ENCODE data around the gene ARID1B. TPM values are rescaled to one million over a fixed set of nuclear protein-coding genes. Genes with fewer than 3 reads are reported as not detected.

The ARID1B gene
- total RNA-seq, 1 experiment from 2014 or later, result 35.6 TPM

GRCh38 chr6:156741287-156742073, 35.7 kb upstream of the ARID1B start (continued):
- TF ChIP-seq, protein P1, sequence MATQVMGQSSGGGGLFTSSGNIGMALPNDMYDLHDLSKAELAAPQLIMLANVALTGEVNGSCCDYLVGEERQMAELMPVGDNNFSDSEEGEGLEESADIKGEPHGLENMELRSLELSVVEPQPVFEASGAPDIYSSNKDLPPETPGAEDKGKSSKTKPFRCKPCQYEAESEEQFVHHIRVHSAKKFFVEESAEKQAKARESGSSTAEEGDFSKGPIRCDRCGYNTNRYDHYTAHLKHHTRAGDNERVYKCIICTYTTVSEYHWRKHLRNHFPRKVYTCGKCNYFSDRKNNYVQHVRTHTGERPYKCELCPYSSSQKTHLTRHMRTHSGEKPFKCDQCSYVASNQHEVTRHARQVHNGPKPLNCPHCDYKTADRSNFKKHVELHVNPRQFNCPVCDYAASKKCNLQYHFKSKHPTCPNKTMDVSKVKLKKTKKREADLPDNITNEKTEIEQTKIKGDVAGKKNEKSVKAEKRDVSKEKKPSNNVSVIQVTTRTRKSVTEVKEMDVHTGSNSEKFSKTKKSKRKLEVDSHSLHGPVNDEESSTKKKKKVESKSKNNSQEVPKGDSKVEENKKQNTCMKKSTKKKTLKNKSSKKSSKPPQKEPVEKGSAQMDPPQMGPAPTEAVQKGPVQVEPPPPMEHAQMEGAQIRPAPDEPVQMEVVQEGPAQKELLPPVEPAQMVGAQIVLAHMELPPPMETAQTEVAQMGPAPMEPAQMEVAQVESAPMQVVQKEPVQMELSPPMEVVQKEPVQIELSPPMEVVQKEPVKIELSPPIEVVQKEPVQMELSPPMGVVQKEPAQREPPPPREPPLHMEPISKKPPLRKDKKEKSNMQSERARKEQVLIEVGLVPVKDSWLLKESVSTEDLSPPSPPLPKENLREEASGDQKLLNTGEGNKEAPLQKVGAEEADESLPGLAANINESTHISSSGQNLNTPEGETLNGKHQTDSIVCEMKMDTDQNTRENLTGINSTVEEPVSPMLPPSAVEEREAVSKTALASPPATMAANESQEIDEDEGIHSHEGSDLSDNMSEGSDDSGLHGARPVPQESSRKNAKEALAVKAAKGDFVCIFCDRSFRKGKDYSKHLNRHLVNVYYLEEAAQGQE (IDR thresholded peaks at IDR 0.05; ENCODE audit: low read depth), result no peak

DNA sequence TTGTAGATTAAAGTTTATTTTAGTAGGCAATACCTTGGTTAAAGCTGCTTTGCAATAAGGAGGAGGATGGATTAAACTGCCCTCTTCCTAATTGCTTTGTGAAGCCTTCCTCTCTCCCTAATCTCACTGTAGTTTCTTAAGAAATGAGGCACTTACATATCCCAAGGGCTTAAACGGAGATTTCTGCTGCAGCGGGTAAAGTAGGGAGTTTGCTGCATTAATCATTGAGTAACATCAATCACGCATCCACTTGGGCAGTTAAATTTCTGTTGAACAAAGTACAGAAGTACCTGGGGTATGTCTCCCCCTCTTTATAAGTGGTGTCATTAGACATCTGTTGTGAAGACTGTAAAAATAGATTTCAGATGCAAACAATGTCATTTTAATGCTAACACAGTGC, 29.5 kb upstream of the ARID1B start:
- ChIA-PET CTCF (no interaction called here), RAD21 (ENCODE audit: low non-redundant PET in 1 of 2, low total read pairs in 2 of 2, uncharacterized antibody in 2 of 2, unreplicated experiment in 2 of 2) (no interaction called here)
- no TSS peak for BruUV-seq (replicated peaks)

More for the DNA sequence above, 29.5 kb upstream of the ARID1B start:
- Histone ChIP-seq H3K9me2 (ENCODE audit: insufficient read depth) (no peaks in the 10 kb centered on the region), H3K79me2 (ENCODE audit: insufficient read depth, low read length) (no peaks in the 10 kb centered on the region), H3K9me3 (ENCODE audit: control insufficient read depth in 1 of 2, insufficient read depth in 1 of 2, low read depth in 1 of 2, low read length in 2 of 2) (no peaks in the 10 kb centered on the region), H3K4me2 (ENCODE audit: low read length) (no peak overlapping the region), H3K4me3 (replicated peaks in 1 of 2; ENCODE audit: low read depth in 1 of 2, low read length in 2 of 2) (no peak overlapping the region), H3K36me3 (ENCODE audit: control insufficient read depth in 1 of 2, insufficient read depth in 2 of 2, low read length in 2 of 2) (no peaks in the 10 kb centered on the region), H3K27me3 (ENCODE audit: insufficient read depth, low read length) (no peaks in the 10 kb centered on the region), H3K4me1 (ENCODE audit: control insufficient read depth in 1 of 2, insufficient read depth in 2 of 2, low read length in 2 of 2) (peaks cover 4 to 5% of the 10 kb centered on the region in 2 experiments; a peak in 3 of 4 replicates), H3K27ac (ENCODE audit: low read depth, low read length) (no peak overlapping the region), H2AFZ (ENCODE audit: low read depth, low read length, poor library complexity, severe bottlenecking) (no peak overlapping the region), H3K9ac (ENCODE audit: low read length) (no peak overlapping the region), H4K20me1 (ENCODE audit: insufficient read depth) (no peaks in the 10 kb centered on the region)
- intact Hi-C loops (cut with micrococcal nuclease), result no loop called here
- DNase-seq (ENCODE audit: low read depth, low spot score) (no peak), ATAC-seq (no peak)
- TF ChIP-seq, protein P1 (IDR thresholded peaks at IDR 0.05; ENCODE audit: low read depth), result no peak
- TF ChIP-seq CBX3 (IDR thresholded peaks at IDR 0.05; ENCODE audit: low read depth) (no peak), RAD21 (IDR thresholded peaks at IDR 0.05; ENCODE audit: low read depth) (no peak)
- TF ChIP-seq, protein P2, sequence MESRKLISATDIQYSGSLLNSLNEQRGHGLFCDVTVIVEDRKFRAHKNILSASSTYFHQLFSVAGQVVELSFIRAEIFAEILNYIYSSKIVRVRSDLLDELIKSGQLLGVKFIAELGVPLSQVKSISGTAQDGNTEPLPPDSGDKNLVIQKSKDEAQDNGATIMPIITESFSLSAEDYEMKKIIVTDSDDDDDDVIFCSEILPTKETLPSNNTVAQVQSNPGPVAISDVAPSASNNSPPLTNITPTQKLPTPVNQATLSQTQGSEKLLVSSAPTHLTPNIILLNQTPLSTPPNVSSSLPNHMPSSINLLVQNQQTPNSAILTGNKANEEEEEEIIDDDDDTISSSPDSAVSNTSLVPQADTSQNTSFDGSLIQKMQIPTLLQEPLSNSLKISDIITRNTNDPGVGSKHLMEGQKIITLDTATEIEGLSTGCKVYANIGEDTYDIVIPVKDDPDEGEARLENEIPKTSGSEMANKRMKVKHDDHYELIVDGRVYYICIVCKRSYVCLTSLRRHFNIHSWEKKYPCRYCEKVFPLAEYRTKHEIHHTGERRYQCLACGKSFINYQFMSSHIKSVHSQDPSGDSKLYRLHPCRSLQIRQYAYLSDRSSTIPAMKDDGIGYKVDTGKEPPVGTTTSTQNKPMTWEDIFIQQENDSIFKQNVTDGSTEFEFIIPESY (IDR thresholded peaks at IDR 0.05; ENCODE audit: extremely low read depth, insufficient replicate concordance, low read length), result no peak
- POLR2A ChIA-PET, result no interaction called here
